H9 (cell line): ENCODE results near the gene TM7SF3. TPM values are rescaled to one million over a fixed set of nuclear protein-coding genes. Genes with fewer than 3 reads are reported as not detected.

ENCODE experiments used
- DNase-seq: peaks from one replicate; pipeline ENCODE4 v3.0.0-alpha.2; 2017
- H2AFZ ChIP-seq: one replicate; pipeline ENCODE4 v1.6.1; 2013; ENCODE audit warnings: mild to moderate bottlenecking, low read length, control low read depth, moderate library complexity
- H2AK5ac ChIP-seq: 2 replicates; pipeline ENCODE4 v1.6.1; 2013; ENCODE audit warnings: low read length, control low read depth, mixed read lengths; ENCODE audit not compliant: insufficient read length
- H2BK120ac ChIP-seq: one replicate; pipeline ENCODE4 v1.6.1; 2013; ENCODE audit warnings: low read depth, mild to moderate bottlenecking, low read length, control low read depth, inconsistent platforms; ENCODE audit not compliant: poor library complexity, severe bottlenecking
- H2BK12ac ChIP-seq: 2 replicates; pipeline ENCODE4 v1.6.1; 2013; ENCODE audit warnings: low read length, control low read depth, mixed read lengths, low read depth; ENCODE audit not compliant: insufficient read length
- H2BK15ac ChIP-seq: 2 replicates; pipeline ENCODE4 v1.6.1; 2013; ENCODE audit warnings: low read depth, low read length, control low read depth
- H2BK20ac ChIP-seq: one replicate; pipeline ENCODE4 v1.6.1; 2013; ENCODE audit warnings: low read depth, mild to moderate bottlenecking, low read length, control low read depth, inconsistent platforms; ENCODE audit not compliant: poor library complexity, severe bottlenecking
- H2BK5ac ChIP-seq: 2 replicates; pipeline ENCODE4 v1.6.1; 2013; ENCODE audit warnings: low read length, control low read depth, mixed read lengths; ENCODE audit not compliant: insufficient read length
- H3K14ac ChIP-seq: 2 replicates; pipeline ENCODE4 v1.6.1; 2013; ENCODE audit warnings: low read length, control low read depth; ENCODE audit not compliant: insufficient read depth
- H3K18ac ChIP-seq: 2 replicates; pipeline ENCODE4 v1.6.1; 2013; ENCODE audit warnings: low read depth, mild to moderate bottlenecking, mixed read lengths, low read length, control low read depth; ENCODE audit not compliant: insufficient read length
- H3K23ac ChIP-seq: 2 replicates; pipeline ENCODE4 v1.6.1; 2013; ENCODE audit warnings: low read length, control low read depth, mixed read lengths, low read depth; ENCODE audit not compliant: insufficient read length
- H3K23me2 ChIP-seq: 2 replicates; pipeline ENCODE4 v1.6.1; 2013; ENCODE audit warnings: low read depth, mild to moderate bottlenecking, mixed read lengths, low read length, control low read depth; ENCODE audit not compliant: insufficient read length, poor library complexity, severe bottlenecking
- H3K27ac ChIP-seq: 2 replicates; pipeline ENCODE4 v1.5.1; 2013; ENCODE audit warnings: low read length, control low read depth, mixed read lengths, low read depth; ENCODE audit not compliant: insufficient read length
- H3K27me3 ChIP-seq: 2 replicates; pipeline ENCODE4 v1.6.1; 2013; ENCODE audit warnings: low read length, control low read depth, inconsistent platforms; ENCODE audit not compliant: insufficient read depth
- H3K4ac ChIP-seq: 2 replicates; pipeline ENCODE4 v1.6.1; 2013; ENCODE audit warnings: low read depth, mild to moderate bottlenecking, control low read depth, inconsistent platforms, low read length, moderate library complexity
- H3K4me1 ChIP-seq: 2 replicates; pipeline ENCODE4 v1.6.1; 2013; ENCODE audit warnings: low read length, control low read depth, inconsistent platforms; ENCODE audit not compliant: insufficient read depth
- H3K4me2 ChIP-seq: 2 replicates; pipeline ENCODE4 v1.6.1; 2013; ENCODE audit warnings: low read length, control low read depth, mixed read lengths; ENCODE audit not compliant: insufficient read length, insufficient read depth
- H3K56ac ChIP-seq: 2 replicates; pipeline ENCODE4 v1.6.1; 2013; ENCODE audit warnings: low read depth, mild to moderate bottlenecking, mixed read lengths, low read length, control low read depth; ENCODE audit not compliant: insufficient read length
- H3K79me1 ChIP-seq: 2 replicates; pipeline ENCODE4 v1.6.1; 2013; ENCODE audit warnings: low read depth, mild to moderate bottlenecking, moderate library complexity, low read length, control low read depth, inconsistent platforms; ENCODE audit not compliant: insufficient read depth, poor library complexity, severe bottlenecking
- H3K79me2 ChIP-seq: 2 replicates; pipeline ENCODE4 v1.6.1; 2013; ENCODE audit warnings: low read length, control low read depth, inconsistent platforms; ENCODE audit not compliant: insufficient read depth
- H3K9ac ChIP-seq: 2 replicates; pipeline ENCODE4 v1.6.1; 2013; ENCODE audit warnings: low read length, control low read depth, mixed read lengths; ENCODE audit not compliant: insufficient read length; ENCODE audit errors: extremely low read depth
- H3K9me3 ChIP-seq: one replicate; pipeline ENCODE4 v1.6.1; 2013; ENCODE audit warnings: low read depth, low read length, inconsistent platforms; ENCODE audit not compliant: control insufficient read depth
- H3T11ph ChIP-seq: one replicate; pipeline ENCODE4 v1.6.1; 2013; ENCODE audit warnings: mild to moderate bottlenecking, low read length, control low read depth, inconsistent platforms
- H4K20me1 ChIP-seq: one replicate; pipeline ENCODE4 v1.6.1; 2013; ENCODE audit not compliant: control insufficient read depth, insufficient read length, insufficient read depth
- H4K5ac ChIP-seq: 2 replicates; pipeline ENCODE4 v1.6.1; 2013; ENCODE audit warnings: low read depth, mild to moderate bottlenecking, mixed read lengths, low read length, control low read depth; ENCODE audit not compliant: insufficient read length
- H4K8ac ChIP-seq: replicated peaks from 2 replicates; pipeline ENCODE4 v1.6.1; 2013; ENCODE audit warnings: low read length, control low read depth, mixed read lengths, low read depth; ENCODE audit not compliant: insufficient read length
- H4K91ac ChIP-seq: 2 replicates; pipeline ENCODE4 v1.6.1; 2013; ENCODE audit warnings: low read depth, mild to moderate bottlenecking, moderate library complexity, mixed read lengths, low read length, control low read depth; ENCODE audit not compliant: insufficient read length
- H3K27ac Mint-ChIP-seq, 3 experiments: 2 replicates in 2 of 3; 3 replicates in 1 of 3; pipeline ENCODE4 v1.8.0; 2020 to 2021; ENCODE audit warnings: mixed read lengths in 3 of 3, mild to moderate bottlenecking in 1 of 3, moderate library complexity in 1 of 3
- H3K27me3 Mint-ChIP-seq: 2 replicates; pipeline ENCODE4 v1.8.0; 2021; ENCODE audit warnings: low read depth, mild to moderate bottlenecking, moderate library complexity, mixed read lengths
- H3K36me3 Mint-ChIP-seq, 3 experiments: 2 replicates in 2 of 3; 3 replicates in 1 of 3; pipeline ENCODE4 v1.8.0; 2020 to 2021; ENCODE audit warnings: low read depth in 3 of 3, mixed read lengths in 3 of 3; ENCODE audit not compliant: insufficient read depth in 1 of 3
- H3K4me1 Mint-ChIP-seq, 2 experiments: 2 replicates each; pipeline ENCODE4 v1.8.0; 2020; ENCODE audit warnings: mixed read lengths in 2 of 2
- H3K4me3 Mint-ChIP-seq, 2 experiments: 2 replicates in 1 of 2; 3 replicates in 1 of 2; pipeline ENCODE4 v1.8.0; 2020 to 2021; ENCODE audit warnings: mild to moderate bottlenecking in 2 of 2, mixed read lengths in 2 of 2, moderate library complexity in 1 of 2
- H3K9me3 Mint-ChIP-seq, 2 experiments: 2 replicates in 1 of 2; 3 replicates in 1 of 2; pipeline ENCODE4 v1.8.0; 2020; ENCODE audit warnings: mild to moderate bottlenecking in 2 of 2, mixed read lengths in 2 of 2, moderate library complexity in 1 of 2
- CTCF ChIP-seq: fragments of 200-600 bp; sonication (generic); conservative IDR thresholded peaks from 3 replicates; pipeline ENCODE4 v1.8.0; 2021; ENCODE audit warnings: antibody characterized with exemption, mild to moderate bottlenecking
- WGBS: extraction: QIAGEN DNeasy Blood & Tissue Kit; methylation state at CpG from one replicate; pipeline ENCODE4 v1.1.7; 2013; ENCODE audit warnings: missing lambda C conversion rate, low lambda C conversion rate, mixed read lengths; ENCODE audit not compliant: insufficient read length; ENCODE audit errors: extremely low coverage; 5-methylcytosine and 5-hydroxymethylcytosine counted together
- total RNA-seq: library from RNA; stranded (reverse); gene quantifications from 2 replicates; pipeline ENCODE4 v1.2.1, GENCODE V29; 2021

The TM7SF3 gene
- total RNA-seq, 1 experiment from 2014 or later: 74.9 TPM

GRCh38 chr12:26979733-26980132, 34.5 kb downstream of the TM7SF3 start:
- no peak overlapping the region for H2BK120ac ChIP-seq
- H2AK5ac ChIP-seq: no peak overlapping the region
- no peak overlapping the region for H3K4ac ChIP-seq
- H3K79me2 ChIP-seq: no peaks in the 10 kb centered on the region
- no peak overlapping the region for H3K18ac ChIP-seq
- H3K36me3 Mint-ChIP-seq: peaks cover 3 to 57% (median 29%) of the 10 kb centered on the region in 3 experiments; a peak in 6 of 7 replicates
- no peak overlapping the region for H4K91ac ChIP-seq
- H4K20me1 ChIP-seq: no peaks in the 10 kb centered on the region
- no peak overlapping the region for H4K5ac ChIP-seq
- H3K56ac ChIP-seq: no peak overlapping the region
- H3K4me2 ChIP-seq: no peak overlapping the region
- no peaks in the 10 kb centered on the region for H3K23me2 ChIP-seq
- peaks cover 4% of the 10 kb centered on the region for H3K79me1 ChIP-seq
- no peak overlapping the region for H2BK15ac ChIP-seq
- no peaks in the 10 kb centered on the region for H3K4me1 Mint-ChIP-seq
- no peak overlapping the region for H3K23ac ChIP-seq
- no peak overlapping the region for H3T11ph ChIP-seq
- no peak overlapping the region for H2AFZ ChIP-seq
- H3K27ac ChIP-seq: no peak overlapping the region
- H3K27me3 Mint-ChIP-seq: no peaks in the 10 kb centered on the region
- H2BK5ac ChIP-seq: no peak overlapping the region
- no peak overlapping the region for H4K8ac ChIP-seq
- H3K27ac Mint-ChIP-seq: no peak overlapping the region; a peak in 1 of 7 replicates
- no peak for DNase-seq
- no CpG with 5 or more reads among the region's 11 CpGs for WGBS
- no peak overlapping the region; the same call in 1 of the 2 replicates for H3K14ac ChIP-seq
- H2BK20ac ChIP-seq: no peak overlapping the region
- no peak overlapping the region for H3K4me3 Mint-ChIP-seq
- H3K9ac ChIP-seq: no peak overlapping the region
- no peaks in the 10 kb centered on the region for H3K4me1 ChIP-seq
- H3K27me3 ChIP-seq: no peaks in the 10 kb centered on the region
- no peaks in the 10 kb centered on the region for H3K9me3 ChIP-seq
- no peaks in the 10 kb centered on the region for H3K9me3 Mint-ChIP-seq
- H2BK12ac ChIP-seq: no peak overlapping the region
- TF ChIP-seq CTCF: no peak
